Activated CD4-positive, alpha-beta T cell treated with anti-CD3 and anti-CD28 coated beads, Interleukin-10, Interleukin-2, amounts not matched to agents 100 ng/mL and 50 ng/mL, durations not matched to agents 16 hours and 8 hours (primary cell): ENCODE data around the gene PRKCE.
"Not testable (repeated sequence)": the region's sequence is repeated elsewhere in the genome, so short reads cannot be mapped to it uniquely, and the experiment has no call there.

Experiments used
- DNase-seq: peaks from one replicate; pipeline ENCODE4 v3.0.0-alpha.2; 2020

PRKCE gene

DNA sequence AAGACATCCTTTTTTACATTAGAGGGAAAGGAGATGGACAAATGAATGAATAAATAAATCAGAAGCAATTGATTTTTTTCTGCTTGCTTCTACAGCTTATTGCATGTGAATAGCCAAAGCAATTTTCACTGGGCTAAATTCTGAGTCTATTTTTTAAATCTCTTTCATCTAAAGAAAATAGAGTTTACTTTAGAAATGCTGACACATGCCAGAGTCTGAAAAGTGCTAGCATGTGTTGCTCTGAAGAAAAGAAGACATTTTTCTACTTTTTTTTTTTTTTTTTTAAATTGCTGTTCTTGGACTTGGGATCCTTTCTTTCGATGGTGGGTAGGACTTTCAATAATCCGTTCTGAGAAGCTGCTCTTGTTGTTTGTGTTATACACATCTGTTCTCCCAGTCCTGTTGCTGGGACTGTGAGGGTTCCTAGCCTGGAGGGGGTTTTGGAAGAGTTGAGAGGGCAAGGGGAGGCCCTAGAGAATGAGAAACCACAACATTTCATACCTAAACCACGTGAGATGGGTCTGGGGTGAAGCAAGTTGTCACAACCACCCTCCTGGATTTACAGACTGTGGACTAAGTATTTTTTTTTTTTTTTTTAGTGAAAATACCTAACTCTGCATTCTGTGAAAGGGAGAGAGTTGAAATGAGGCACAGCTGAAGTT lies 193.5 kb downstream of the PRKCE start:
- DNase-seq, result peak; percentile 38

DNA sequence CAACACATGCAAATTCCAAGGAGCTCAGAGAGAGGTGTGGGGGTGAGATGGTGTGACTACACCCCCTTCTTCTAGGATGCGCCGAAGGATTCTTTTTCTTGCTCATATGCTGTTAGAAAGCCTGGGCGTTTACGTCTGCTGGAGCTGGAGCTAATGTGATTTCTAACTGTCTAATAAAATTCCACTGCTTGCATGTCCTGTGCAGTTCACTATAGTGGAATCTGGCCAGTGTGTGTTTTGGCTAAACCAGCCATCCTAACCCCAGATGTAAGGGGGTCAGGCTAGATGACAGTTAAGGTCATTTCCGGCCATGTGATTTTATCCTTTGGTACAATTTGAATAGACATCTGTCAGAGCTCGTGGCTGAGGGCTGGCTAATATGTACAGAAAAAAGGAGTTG lies 194.1 kb downstream of the PRKCE start:
- no peak for DNase-seq

- peak; percentile 59 for DNase-seq
Observed at GRCh38 chr2:45849491-45850283, 198.2 kb downstream of the PRKCE start.

- no peak for DNase-seq
Observed at GRCh38 chr2:45850558-45850957, 199.1 kb downstream of the PRKCE start.

DNA sequence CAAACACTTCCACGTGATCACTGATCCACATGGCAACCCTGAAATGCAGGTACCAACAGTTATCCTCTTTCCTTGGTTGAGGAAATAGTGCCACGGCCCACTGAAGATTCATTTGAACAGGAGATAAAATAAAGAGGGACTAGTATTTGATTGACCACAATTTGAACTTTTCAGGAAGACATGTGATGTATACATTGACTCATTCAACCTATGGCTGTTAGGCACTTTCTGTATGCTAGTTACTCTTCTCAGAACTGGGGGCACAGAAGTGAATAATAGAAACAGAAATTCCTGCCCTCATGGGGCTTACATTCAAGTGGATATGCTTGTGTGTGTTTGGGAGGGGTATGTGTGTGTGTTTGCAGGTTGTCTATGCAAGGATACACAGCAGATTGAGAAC lies 199.6 kb downstream of the PRKCE start:
- DNase-seq, result no peak

DNA sequence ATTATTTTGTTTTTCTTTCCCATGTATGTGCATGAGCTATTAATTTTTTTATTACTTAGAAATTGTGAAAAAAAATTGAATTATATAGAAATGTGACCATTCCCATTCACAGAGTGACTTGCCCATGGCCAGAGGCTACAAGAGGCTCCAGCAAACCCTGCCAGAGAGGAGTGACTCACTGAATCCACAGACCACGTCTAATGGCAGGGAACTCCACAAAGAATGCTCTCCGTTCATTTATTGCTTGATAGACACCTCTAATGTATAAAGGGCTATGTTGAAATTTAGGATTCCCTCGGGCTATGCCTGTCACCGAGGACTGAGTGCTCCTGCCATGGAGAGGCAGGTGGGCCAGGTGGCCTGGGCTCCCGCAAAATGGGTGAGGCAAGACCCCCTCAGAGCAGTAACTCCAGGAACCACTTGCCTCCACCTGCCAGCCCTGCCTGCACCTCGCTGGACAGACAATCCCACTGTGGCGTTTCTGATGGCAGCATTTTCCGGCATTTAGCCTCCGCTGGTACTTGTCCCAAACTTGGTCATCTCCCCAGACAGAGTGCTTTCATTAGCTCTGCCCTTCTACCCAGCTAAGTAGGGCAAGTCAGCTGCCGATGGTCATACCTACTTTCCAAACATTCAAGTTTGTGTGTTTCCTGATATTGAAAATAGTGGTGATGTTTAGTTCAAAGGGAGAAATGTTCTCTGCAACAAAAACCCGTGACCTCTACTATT lies 200.3 kb downstream of the PRKCE start:
- DNase-seq, result no peak

- DNase-seq, result no peak
Observed at GRCh38 chr2:45852450-45853150, 201.1 kb downstream of the PRKCE start.

DNA sequence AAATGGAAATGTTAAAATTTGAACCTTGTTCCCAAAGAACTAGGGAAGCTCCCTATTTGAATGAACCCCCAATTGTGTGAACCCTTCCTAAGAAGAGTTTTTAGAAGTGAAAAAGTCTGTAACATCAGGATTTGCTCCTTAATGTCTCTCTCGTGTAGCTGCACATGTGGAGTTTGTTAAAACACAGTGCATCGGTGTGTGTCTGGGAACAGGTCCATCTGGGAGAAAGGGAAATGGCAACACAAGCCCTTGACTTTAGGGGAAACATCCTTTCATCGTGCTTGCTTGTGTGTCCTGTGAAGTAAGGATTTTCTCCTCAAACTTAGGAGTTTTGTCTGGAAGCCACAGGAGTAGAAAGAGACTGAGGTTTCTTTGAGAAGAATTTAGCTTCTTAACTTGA lies 203.9 kb downstream of the PRKCE start:
- DNase-seq, result no peak

- no peak for DNase-seq
Observed at GRCh38 chr2:45856391-45857274, 205.2 kb downstream of the PRKCE start.

DNA sequence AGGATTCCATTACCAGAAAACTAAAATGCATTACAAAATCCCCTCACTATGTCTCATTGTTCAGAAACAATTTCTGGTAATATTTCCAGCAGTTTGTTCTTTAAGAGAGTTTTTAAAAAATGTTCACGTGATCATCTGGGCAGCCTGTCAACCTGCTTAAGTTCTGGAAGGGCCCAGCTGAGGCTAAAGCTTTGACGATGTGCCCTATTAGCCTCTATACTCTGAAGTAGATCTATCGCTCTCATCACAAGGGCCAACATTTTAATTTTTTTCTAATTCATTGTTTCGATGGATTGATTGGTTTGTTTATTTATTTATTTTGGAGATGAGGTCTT lies 205.8 kb downstream of the PRKCE start:
- DNase-seq, result no peak

- DNase-seq, result no peak
Observed at GRCh38 chr2:45857867-45858520, 206.5 kb downstream of the PRKCE start.

- not testable (repeated sequence) for DNase-seq
Observed at GRCh38 chr2:45858872-45859271, 207.4 kb downstream of the PRKCE start.

DNA sequence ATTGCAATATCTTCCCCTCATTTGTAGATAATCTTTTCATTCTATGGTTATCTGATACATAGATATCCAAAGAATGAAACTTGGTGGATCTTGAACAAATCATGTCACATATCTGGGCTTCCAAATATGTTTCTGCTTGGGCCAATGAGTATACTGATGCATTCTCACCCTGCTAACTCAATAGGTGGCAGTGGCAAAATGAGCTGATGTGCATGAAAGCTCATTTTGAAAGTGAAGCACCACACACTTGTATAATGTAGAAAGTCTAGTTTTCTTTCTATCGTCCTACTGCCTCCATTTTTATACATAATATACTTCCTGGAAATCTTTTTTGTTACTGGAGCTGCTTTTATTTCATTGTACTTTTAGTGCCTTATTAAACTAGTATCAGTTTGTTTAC lies 208.2 kb downstream of the PRKCE start:
- DNase-seq, result peak; percentile 47

DNA sequence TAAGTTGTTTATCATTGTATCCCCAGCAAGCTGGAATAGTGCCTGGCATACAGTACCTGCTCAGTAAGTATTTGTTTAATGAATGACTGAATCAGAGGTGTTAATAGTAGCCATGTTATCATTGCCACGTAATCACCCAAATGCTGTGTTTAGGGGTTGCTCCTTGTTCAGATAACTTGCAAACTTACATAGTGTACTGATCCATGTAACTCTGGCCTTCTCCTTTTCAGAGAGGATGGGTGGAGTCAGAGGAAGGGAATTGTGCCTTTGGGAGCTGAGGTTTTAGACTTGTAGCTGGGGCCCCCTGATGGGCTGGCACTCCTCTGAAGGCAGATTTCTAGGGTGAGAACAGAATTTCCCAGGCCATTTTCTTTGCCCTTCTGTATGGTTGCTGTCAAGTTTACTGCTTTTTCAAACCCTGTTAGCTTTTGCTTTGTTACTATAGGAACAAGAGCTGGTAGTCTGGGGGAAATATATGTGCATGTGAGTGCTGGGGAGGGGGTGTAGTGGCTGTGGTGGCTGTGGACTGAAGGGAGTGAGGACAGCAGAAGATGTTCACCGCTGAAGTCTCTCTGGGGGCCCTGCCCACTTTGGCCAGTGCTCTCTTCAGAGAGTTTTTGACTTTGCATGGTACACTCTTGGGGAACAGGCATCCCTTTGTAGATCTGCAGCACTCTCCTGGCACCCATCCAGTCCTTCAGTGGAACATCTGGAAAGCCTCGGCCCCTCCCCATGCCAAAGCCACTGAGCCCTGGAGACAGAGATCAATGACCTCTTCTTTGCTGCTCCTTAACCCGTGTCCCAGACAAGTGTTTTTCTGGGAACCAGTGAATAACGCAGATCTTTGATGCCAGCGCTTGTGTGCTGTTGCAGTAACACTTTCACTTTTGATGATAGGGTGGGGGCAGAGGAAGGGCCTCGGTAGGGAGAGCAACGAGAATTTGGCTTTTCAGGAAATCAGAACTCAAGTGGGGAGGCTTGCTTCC lies 209.0 kb downstream of the PRKCE start:
- DNase-seq, result peak; percentile 42

GRCh38 chr2:45862843-45863242 lies 211.4 kb downstream of the PRKCE start:
- peak; percentile 34 for DNase-seq

DNA sequence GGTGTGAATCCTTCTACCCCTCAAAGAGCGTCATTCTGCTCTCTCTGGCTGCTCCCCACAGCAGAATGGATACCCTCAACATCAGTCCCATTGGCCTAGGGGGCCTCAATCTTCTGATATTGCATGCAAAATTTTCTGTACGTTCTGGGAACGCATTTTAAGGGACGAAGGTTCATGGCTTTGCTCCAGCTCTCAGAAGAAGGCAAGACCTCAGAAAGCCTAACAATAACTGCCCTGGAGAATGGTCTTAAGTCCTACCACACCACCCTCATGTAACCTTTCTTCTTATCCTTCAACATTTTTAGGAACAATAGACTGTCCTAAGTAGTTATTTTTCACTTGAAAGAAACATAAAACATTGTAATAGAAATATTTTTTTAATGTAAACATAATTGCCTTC lies 212.6 kb downstream of the PRKCE start:
- DNase-seq, result no peak

DNA sequence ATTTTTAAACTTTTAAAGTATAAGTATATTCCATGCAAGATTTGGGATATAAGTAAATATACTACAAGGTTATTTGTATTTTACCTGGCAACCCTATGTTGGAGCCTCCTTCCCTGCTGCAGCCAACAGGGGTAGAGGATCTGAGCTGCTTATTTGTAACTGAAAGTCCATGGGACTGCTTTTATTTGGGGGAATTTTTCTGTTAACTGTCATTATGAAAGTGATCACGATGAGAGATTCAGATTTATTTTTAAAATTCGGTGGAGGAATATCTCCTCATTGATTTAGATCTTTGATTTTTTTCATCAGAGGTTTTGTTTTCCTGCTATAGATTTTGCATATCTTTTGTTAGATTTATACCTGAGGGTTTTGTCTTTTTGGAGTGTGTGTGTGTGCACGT lies 215.9 kb downstream of the PRKCE start:
- DNase-seq, result no peak

- DNase-seq, result no peak
Observed at GRCh38 chr2:45867800-45868199, 216.3 kb downstream of the PRKCE start.

DNA sequence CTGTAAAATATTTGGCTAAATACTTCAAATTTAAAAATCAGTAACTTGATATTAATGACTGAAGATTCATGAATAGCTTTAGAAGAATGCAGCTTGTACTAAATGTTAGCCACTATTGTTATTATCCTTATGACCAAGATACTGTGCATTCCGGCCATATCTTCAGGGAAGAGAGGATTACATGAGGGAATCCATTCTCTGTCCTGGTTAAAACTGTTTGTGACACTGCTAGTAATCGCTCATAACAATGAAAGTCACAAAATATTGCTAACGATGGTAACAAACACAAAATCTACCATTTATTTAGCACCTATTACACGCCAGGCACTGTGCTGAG lies 217.7 kb downstream of the PRKCE start:
- DNase-seq, result no peak

DNA sequence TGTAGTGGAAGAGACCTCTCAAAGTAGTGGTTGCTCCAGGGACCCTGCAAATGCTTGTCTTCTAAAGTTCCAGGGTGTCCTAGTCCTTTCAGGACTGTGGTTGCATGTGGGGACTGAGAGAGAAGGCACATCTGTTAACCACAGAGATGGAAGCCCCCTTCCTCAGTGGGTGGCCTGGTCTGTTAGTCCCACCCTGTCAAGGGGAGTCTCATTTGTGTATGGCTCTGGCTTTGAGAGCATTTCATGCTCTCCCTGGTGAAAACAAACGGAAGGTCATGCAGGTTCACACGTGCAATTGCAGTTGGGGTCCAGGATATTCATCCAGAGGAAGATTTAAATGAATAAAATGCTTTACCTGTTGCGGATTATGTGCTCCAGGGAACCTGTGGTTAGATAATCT lies 219.6 kb downstream of the PRKCE start:
- DNase-seq, result no peak

- DNase-seq, result no peak
Observed at GRCh38 chr2:45871541-45871940, 220.1 kb downstream of the PRKCE start.
